Fibroblast of mammary gland (primary cell): ENCODE data around the gene SLC12A7.

Source experiments
- DNase-seq: peaks from one replicate; pipeline ENCODE4 v3.0.0-alpha.2; 2010; ENCODE audit warnings: low read depth
- H3K4me3 ChIP-seq: 2 replicates; pipeline ENCODE4 v1.5.1; 2011; ENCODE audit warnings: low read depth, mild to moderate bottlenecking, low read length, moderate library complexity; ENCODE audit not compliant: control insufficient read depth
- TF ChIP-seq, protein P1 (sequence below): conservative IDR thresholded peaks from 2 replicates; pipeline ENCODE4 v1.5.1; 2011; ENCODE audit warnings: low read depth, low read length, inconsistent platforms; ENCODE audit not compliant: control insufficient read depth, insufficient read depth

Gene SLC12A7

DNA sequence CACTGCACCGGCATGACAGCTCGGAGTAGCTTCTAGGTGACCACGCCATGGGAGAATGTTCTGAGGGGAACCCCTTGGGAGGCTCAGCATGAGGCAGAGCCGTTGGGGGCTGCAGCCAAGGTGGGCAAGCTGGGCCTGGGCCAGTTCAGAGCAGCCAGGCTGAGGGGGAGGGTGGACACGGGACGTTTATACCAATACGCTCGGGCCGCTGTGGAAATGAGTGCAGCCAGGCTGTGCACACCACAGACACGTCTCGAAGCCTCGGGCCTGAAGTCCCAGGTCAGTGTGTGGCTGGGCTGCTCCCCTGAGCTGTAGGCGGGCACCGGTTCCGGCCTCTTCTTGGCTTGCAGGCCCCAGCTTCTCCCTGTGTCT, 28.9 kb upstream of the SLC12A7 start:
- no peak overlapping the region for H3K4me3 ChIP-seq
- no peak for DNase-seq
- TF ChIP-seq, protein P1, sequence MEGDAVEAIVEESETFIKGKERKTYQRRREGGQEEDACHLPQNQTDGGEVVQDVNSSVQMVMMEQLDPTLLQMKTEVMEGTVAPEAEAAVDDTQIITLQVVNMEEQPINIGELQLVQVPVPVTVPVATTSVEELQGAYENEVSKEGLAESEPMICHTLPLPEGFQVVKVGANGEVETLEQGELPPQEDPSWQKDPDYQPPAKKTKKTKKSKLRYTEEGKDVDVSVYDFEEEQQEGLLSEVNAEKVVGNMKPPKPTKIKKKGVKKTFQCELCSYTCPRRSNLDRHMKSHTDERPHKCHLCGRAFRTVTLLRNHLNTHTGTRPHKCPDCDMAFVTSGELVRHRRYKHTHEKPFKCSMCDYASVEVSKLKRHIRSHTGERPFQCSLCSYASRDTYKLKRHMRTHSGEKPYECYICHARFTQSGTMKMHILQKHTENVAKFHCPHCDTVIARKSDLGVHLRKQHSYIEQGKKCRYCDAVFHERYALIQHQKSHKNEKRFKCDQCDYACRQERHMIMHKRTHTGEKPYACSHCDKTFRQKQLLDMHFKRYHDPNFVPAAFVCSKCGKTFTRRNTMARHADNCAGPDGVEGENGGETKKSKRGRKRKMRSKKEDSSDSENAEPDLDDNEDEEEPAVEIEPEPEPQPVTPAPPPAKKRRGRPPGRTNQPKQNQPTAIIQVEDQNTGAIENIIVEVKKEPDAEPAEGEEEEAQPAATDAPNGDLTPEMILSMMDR, result no peak

- no peak overlapping the region for H3K4me3 ChIP-seq
- DNase-seq, result peak; percentile 35
- TF ChIP-seq, protein P1, result peak; percentile 53
These were observed 28.4 kb upstream of the SLC12A7 start for GRCh38 chr5:1140171-1140817.

GRCh38 chr5:1139331-1140170, 27.7 kb upstream of the SLC12A7 start:
- DNase-seq, result no peak
- no peak overlapping the region for H3K4me3 ChIP-seq
- TF ChIP-seq, protein P1, result no peak

- H3K4me3 ChIP-seq, result no peak overlapping the region
- no peak for DNase-seq
- TF ChIP-seq, protein P1, result no peak
These were observed 26.8 kb upstream of the SLC12A7 start for GRCh38 chr5:1138445-1139245.

GRCh38 chr5:1137567-1138444, 25.9 kb upstream of the SLC12A7 start:
- no peak for DNase-seq
- TF ChIP-seq, protein P1, result no peak
- H3K4me3 ChIP-seq, result no peak overlapping the region

DNA sequence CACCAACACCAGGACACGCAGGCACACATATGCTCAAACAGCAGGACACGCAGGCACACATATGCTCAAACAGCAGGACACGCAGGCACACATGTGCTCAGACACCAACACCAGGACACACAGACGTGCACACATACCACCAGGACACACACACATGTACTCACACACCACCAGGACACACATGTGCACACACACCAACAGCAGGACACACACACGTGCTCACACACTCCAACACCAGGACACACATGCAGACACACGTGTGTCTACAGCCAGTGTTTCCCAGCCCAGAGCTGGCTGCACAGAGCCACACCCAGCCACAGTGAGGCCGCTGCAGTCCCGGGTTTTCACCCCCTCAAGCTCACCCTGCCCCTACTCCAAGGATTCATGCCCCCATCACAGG, 25.0 kb upstream of the SLC12A7 start:
- H3K4me3 ChIP-seq, result no peak overlapping the region
- TF ChIP-seq, protein P1, result no peak
- no peak for DNase-seq
